Measurements from ENCODE around the gene SHC1.

The SHC1 gene

DNA sequence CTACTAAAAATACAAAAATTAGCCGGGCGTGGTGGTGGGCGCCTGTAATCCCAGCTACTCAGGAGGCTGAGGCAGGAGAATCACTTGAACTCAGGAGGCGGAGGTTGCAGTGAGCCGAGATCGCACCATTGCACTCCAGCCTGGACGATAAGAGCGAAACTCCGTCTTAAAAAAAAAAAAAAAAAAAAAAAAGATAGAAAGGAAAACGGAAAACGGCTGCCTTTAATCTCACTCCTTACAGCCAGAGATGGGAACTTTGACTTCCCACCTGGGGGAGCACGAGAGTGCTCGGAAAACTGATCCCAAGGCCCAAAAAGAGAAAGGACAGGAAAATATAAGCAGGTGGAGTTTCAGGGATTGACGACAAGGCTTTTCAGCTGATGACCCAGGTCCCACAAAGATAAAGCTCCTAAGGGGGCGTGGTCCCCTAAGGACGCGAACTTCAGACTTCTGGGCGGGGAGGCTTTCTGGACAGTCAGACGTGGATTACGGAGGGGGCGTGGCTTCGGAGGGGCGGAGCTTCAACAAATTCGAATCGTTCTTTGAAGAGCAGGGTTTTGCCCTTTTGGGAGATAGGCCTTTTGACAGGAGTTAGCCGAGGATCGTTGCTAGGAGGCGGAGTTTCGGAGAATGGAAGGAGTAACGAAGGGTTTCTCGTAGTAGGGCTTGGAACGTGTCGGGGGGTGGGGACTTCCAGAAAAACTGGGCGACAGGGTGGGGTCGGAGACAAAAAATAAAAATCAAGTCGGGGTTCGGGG is 3.0 kb upstream of the SHC1 start:
- DNase-seq (ENCODE audit: low read depth) = peak; percentile 82

DNA sequence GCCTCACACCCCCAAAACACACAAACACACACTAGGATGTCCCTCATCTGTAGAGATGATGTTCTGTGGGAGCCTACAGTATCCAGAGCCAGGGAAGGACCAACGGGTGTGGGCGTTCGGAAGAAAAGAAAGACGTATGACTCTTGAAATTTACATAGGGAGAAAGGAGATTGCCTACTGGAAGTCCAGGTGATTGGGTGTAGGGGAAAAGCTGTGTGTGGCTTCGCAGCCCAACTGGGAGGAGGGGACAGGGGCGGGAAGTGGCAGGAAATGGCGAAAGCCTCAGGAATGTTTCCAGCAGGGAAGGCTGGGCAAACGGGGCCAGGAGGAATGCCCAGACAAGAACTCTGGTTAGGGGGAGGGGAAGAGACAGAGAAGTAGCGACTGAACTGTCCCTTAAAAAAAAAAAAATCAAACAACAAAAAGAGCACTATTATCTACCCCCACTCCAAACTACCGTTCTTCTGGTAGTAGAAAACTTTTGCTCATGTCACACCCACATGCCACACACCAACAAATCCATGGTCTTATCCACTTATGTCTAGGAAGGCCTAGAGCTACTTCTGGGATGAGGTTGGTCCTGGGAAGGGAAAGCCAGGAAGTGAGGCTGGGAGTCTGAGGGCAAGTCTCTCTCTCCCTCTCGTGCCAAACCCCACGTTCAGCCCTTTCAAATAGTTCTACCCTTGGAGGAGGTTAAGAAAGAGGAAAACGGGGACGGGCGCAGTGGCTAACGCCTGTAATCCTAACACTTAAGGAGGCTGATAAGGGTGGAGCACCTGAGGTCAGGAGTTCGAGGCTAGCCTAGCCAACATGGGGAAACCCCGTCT is 2.2 kb upstream of the SHC1 start:
- no peak for DNase-seq (ENCODE audit: low read depth)

DNA sequence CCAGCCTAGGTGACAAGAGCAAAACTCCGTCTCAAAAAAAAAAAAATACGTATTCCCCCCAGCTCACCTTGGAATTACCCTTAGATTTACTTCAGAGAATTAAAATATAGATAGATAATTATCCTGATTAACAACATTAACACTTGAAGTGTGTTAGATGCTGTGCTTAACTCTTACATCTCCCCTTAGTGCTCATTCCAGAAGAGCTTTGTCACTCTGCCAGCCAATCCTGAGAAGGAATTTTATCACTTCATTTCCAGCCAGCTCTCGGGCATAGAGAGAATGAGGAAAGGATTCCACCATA is 1.6 kb upstream of the SHC1 start:
- DNase-seq (ENCODE audit: low read depth) = no peak

DNA sequence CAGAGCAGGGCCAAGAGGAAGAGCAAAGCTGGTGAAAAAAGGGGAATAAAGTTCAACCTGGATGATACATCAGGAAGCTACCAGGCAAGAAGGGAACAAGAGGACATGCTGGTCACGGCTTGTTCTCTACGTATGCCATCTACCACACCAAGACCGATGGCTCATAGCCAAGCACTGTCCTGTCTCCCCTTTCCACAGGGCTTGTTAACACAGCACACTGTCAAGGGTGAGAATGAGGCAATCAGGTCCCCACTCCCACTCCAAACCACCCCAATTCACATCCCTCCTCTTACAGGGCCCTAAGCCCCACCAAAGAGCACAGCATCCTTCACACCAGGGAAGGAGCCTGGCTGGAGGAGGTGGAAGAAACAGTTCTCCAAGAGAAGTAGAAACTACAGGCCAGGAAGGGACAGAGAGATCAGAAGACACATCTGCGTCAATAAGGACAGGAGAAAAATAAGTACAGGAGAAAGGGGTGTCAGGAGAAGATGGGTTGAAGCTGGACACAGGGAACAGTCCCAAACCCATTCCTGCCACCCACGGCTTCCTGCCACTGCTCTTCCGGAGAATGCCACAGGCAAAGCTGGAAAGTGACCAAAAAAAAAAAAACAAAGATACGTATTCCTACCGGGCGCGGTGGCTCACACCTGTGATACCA is 923 bp upstream of the SHC1 start:
- DNase-seq (ENCODE audit: low read depth) = no peak

DNA sequence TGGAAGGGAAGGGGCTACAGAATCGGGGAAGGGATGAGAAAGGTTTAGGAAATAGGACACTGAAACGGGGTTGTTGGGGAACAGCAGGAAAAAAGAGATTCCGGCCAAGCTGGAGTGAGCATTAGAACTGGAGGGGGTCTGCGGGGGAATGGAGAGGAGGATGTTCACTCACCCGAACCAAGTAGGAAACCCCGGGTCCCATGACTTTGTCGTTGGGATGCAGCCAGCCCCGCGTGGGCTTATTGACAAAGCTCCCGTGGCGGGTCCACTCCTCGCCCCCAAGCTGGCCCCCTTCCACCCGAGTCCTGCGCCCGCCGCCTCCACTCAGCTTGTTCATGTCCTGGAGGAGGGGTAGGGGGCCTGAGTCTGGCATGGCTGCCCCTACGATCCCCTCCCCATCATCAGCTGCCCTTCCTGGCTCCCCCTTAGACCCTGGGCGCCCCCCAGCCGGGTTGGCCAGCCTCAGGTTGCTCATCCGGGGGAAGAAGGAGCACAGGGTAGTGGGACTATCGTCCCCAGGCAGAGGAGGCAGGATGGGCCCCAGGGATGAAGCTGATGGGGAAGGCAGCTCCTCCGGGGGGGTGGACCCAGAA is 591 bp downstream of the SHC1 start:
- no peak for DNase-seq (ENCODE audit: low read depth)

DNA sequence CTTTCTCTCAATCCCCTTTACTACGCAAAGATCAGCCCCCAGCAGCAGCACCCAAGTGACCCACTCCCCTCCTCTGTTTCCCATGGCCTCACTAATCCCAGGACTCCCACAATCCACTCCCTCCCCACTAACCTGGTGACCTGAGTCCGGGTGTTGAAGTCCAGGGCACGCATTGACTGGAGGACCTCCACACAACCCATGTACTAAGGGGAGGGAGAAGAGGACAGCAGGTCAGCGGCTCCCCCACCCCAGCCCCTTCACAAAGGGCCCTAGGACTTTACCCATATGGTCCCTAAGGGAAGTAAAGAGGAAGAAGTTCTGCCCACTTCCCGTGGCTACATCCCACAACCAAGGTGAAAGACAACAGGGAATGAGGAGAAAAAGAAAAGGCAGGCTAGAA is 1.3 kb downstream of the SHC1 start:
- DNase-seq (ENCODE audit: low read depth) = no peak

DNA sequence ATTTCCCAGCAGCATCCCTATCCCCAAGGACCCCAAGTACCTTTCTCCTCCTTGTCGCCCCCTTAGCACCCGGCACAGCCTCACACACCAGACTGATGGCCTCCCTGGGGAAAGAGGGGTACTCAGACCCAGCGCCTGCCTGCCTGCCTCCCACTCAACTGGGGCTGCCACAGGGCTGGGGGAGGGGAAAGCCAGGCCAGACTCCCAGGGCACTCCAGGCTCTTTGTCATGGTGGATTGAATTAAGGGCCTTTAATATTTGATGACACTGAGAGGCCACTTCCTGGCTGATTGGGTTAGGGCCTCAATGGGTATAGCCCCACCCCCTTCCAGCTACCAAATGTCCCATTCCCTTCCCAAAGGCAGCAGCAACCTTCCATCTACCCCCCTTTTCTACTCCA is 1.8 kb downstream of the SHC1 start:
- DNase-seq (ENCODE audit: low read depth) = no peak

DNA sequence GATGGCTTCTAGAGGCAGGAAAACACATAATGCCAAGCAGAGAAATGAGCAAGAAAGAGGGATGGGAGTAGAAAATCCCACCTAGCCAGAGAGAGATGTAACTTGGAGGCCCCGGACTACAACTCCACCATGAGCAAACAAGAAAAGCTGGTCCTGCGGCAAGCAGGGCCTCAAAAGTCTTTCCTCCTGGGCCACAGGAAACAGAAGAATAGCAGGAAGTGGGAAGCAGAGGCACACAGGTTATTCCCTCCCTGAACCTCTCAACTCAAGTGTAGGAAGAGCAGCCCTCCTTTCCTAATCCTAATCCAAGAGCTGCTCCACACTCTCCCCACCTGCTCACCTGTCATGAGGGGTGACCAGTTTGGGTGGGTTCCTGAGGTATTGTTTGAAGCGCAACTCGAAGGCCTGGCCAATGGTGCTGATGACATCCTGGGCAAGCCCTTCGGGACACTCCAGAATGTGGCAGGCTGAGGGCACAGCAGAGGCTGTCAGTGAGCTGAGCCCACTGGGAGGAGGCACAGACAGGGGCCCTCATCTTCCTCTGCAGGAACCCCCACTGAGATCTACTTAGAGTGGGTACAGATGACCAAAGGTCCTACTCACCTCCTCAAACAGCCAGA is 3.1 kb downstream of the SHC1 start:
- DNase-seq (ENCODE audit: low read depth) = no peak

DNA sequence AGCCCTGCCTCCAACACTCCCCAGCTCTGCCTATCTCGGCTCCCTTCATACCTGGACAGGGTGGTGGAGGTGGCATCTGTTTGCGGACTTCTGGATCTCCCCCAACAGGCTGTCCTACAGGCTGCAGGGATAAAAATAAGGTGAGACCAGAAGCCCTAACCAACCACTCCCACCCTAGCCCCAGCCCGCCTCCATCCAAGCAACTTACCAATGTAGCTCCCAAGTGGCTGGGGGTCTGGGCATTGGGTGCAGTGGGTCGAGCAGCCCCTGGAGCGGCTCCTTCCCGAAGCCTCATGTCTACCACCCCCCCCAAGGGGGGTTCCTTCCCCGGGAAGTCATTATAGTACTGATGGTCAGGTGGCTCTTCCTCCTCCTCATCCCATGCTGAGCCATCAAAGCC is 4.4 kb downstream of the SHC1 start:
- DNase-seq (ENCODE audit: low read depth) = no peak

DNA sequence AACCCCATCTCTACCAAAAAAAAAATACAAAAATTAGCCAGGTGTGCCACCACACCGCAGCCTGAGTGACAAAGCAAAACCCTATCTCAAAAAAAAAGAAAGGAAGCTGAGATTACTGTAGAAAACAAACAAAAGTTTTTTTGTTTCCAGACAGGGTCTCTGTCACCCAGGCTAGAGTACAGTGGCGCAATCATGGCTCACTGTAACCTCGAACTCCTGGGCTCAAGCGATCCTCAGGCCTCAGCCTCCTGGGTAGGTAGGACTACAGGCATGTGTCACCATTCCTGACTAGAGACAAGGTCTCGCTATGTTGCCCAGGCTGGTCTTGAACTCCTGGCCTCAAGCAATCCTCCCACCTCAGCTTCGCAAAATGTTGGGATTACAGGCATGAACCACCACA is 6.2 kb downstream of the SHC1 start:
- DNase-seq (ENCODE audit: low read depth) = no peak

DNA sequence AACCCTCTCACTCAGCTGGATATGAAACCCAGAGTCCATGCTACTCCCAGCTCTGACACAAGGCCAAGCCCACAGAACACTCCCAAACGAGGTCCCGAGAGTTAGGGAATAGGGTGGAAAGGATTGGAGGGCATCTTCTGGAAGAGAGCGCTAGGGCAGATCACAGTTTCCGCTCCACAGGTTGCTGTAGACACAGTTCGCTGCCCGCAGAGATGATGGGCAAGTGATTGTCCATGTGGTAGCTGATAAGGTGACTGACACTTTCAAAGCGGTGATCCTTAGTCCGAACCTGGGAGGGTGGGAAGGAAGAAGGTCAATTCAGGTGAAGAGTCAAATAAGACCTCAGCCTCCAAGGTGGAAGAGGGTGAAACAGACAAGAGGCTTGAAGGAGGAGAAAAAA is 6.9 kb downstream of the SHC1 start:
- no peak for DNase-seq (ENCODE audit: low read depth)

DNA sequence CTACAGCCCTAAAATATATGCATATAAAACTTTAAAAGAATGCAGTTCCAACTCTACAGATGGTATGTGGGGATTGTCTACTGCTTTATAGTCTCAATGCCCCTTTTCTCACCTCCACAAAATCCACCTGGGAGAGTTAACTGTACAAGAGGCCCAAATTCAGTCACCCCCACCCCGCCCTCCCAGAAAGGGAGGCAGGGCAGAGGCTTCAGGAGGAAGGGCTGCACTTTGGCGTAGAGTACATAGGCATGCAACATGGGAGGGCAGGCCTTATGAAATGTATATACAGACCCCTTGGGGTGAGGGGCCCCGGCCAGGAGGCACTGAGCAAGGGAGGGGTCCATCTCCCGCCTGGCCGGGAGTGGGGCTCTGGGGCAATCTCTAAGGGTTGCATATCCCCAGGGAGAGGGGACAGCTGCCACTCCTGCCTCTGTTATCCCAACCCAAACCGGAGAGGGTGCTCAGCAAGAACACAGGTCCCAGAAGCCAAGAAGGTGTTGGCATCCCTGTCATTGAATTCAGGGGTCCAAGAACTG is 7.7 kb downstream of the SHC1 start:
- no peak for DNase-seq (ENCODE audit: low read depth)

DNA sequence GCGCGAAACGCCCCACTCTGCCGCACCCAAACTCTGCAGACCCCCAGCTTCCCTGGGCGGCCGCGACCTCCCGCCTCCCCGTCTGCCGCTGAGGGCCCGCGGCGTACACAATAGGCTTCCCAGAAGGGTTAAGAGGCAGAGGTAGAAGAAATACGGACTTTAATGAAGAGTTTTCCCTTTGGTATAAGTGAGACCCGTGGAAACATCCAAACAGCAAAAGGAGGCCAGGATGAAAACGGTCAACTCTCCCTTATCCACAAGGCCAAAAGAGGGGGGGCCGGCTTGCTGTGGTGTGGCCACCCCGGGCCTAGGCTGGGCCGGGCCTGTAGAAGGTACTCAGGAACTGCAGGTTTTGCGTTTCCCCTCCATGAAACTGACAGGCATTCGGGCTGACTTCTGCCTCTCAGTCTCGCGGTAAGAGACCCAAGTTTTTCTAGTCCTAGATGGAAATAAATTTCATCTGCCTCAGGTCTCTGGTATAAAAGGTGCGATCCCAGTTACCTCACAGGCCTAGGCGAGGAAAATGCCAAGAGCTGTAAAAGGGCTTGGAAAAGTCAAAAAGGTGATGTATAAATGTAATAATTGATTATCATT is 8.3 kb downstream of the SHC1 start:
- no peak for DNase-seq (ENCODE audit: low read depth)

DNA sequence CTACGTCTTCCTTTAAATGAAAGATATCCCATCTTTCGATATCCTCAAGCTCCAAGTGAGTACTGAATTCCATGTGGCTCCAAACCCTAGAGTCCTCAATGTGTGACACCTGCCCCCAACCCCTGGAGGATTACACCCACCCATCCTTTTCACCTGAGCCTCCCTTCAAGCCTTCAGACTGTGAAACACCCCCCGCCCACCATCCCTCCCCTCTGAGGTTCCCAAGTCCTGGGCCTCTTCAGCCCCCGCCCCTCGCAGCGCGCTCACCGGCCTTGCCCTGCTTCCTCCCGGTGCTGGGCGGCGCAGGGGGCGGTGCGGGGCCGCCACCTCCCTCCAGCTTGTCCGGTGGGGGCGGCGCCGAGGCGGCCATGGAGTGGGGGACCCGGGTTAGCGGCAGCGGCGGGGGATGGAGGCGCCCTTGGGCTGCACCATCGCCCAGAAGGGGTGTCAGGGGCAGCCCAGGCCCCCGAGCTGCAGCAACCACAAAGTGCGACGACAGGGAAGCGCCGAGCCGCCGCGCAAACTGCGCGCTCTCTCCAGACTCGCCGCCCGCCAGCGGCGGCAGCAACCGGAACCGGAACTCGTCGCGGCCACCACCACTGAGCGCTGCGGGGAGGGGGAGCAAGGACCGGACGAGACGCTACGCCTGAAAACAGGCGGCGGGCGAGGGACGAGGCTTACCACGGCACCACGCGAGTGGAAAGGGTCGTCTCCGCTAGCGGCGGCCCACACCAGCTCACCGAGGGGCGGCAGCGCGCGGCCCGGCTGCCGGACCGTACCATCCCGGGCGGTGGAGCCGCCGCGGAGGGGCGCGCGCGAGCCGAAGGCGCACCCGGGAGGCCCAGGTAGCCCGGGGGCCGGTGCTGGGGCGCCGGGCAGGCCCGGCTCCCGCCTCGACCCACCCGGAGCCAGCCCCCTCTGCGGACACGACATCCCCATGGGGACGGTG is 9.1 kb downstream of the SHC1 start, which contains the start of gene PYGO2:
PYGO2 (minus strand) TSS at position 576 of the 949 bp plus-strand sequence; CDS start at position 370, 206 bp downstream.
- peak; percentile 80 for DNase-seq (ENCODE audit: low read depth)

DNA sequence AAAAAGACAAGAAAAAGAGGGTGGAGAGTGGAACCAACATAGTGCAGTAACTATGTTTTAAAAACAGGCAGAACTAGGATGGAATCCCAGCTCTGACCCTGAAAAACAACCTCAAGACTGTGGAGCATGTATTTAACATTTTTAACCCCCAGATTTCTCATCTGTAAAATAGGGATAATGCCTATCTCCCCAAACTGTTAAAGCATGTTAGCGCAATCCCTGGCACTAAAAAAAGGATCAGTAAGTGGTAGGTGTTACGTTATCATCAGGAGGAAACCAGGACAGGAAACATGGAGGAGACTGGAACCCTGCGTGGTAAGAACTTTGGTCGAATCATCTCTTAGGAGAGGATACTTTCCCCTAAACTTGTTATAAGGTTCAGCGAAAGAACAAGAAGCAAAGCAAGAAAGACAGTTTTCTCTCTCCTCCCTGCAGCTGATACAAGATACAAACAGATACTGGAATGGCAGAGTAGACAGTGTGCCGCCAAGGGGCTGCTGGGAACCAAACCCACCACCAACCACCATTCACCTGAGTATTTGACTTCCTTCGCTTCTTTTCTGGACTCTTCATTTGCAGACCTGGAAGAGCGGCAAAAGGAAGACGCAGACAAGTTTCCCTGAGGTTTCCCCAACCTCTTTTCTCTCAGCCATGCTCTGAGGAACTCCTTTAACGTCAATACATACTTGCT is 10.0 kb downstream of the SHC1 start:
- no peak for DNase-seq (ENCODE audit: low read depth)

DNA sequence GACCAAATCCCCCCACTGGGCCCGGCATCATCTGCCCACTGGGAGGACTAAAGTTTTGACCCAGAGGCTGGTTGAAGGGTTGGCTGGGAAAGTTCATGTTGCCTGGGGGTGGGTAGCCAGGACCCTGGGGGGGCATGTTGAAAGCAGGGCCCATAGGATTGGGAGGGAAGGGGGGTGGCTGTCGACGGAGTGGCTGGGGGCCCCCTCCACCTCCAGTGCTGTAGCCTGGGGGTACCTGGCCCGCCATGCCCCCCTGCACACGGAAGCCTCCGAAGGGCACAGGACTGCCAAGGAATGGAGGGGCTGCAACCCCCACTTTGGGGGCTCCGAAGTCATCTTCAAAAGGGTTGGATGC is 11.1 kb downstream of the SHC1 start:
- DNase-seq (ENCODE audit: low read depth) = no peak

DNA sequence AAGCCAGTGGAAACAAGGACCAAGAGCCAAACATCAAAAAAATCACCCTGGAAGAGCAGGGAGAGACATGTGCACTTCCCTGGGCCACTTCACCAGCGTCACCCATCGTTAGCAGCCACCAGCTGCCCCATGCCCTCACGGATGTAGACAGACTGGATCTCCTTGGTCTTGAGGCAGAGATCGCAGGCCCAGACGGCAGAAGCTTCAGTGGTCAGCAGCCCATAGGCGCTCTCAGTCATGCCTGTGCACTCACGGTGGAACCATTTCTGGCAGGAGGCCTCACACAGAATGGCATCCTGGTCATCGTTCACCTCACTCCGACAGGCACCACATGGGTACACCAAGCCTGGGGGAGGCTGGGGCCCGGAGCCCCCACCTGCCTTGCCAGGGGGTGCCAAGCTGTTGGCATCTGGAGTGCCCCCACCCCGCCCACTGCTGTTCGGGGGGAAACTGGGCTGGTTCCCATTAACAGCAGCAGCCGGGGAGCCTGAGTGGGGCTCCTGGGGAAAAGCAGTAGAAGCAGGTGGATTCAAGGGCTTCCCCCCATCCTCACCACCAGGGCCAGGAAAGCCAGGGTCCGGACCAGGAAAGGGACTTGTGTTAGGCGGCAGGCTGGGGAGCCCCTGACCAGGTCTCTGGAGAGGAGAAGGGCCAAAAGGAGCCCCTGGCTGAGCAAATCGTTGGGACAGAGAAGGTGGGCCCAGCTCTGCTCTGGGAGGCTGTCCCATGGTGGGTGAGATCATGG is 11.7 kb downstream of the SHC1 start:
- no peak for DNase-seq (ENCODE audit: low read depth)

DNA sequence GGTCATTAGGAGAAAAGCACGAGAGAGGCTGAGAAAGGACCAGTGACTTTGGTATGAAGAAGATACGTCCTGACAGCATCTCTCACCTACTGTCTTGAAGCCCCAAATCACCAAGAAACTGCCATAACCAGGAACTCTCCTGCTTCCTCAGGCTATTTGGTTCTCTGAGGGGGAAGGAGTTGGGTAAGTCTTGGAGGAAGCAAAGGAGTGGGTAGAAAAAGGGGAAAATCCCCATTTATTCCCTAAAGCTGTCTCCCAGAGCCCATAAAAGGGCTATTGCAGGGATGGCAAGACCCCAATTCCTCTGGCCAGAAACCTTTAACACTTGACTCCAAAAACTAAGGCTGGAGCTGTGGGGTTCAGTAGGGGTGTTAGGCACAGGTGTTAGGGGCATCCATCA is 12.5 kb downstream of the SHC1 start:
- no peak for DNase-seq (ENCODE audit: low read depth)

DNA sequence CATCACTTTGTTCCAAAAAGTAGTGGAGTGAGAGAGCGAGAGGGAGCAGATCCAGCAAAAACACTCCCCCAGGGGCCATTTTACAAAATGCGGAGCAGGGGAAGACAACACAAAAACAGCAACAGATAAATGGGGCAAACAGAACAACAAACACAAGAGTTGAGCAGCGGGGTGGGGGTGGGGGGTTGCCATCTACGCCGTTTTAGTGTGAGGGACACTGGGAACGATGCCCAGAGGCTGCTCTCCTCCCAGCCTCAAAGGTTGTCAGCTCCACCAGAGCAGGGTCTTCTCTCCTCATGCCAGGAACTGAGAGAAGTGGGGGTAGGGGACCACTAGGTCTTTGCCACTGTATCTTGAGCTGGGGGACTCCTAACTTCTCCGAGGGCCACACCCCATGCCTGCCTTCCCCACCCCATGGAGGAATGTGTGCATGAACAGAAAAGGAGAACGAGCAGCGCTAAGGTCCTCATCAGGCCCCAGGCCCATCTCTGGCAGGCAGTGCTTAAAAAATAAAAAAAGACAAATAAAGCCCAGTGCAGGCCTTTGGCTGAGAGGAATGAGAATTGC is 13.4 kb downstream of the SHC1 start:
- DNase-seq (ENCODE audit: low read depth) = no peak
